Heart left ventricle (tissue), 16 donors: ENCODE measurements around the gene SMOC2. TPM values are rescaled to one million over a fixed set of nuclear protein-coding genes. Genes with fewer than 3 reads are reported as not detected.

Source experiments
- ATAC-seq, 4 donors: fragments of 200-7000 bp; cut with Tn5 transposase; one replicate each; pipeline ENCODE4 v1.9.1; 2020 to 2022; ENCODE audit warnings: moderate library complexity in 4 of 4, mild to moderate bottlenecking in 3 of 4, moderate number of reproducible peaks in 1 of 4
- DNase-seq, 5 donors: peaks; one replicate each; pipeline ENCODE4 v3.0.0-alpha.2; 2020
- H3K27ac ChIP-seq, 12 donors: fragments of 200-600 bp; sonication (generic) in 4 of 12; one replicate each; pipeline versions ENCODE4 v1.5.0 to v1.8.0; 2016 to 2022; ENCODE audit warnings: mild to moderate bottlenecking in 2 of 12
- H3K27me3 ChIP-seq, 9 donors: fragments of 200-600 bp; sonication (generic) in 2 of 9; one replicate each; pipeline versions ENCODE4 v1.5.1 to v1.8.0; 2016 to 2022; ENCODE audit warnings: mild to moderate bottlenecking in 3 of 9
- H3K36me3 ChIP-seq, 9 donors: fragments of 200-600 bp; sonication (generic) in 2 of 9; one replicate each; pipeline versions ENCODE4 v1.5.0 to v1.8.0; 2018 to 2022; ENCODE audit warnings: mild to moderate bottlenecking in 2 of 9
- H3K4me1 ChIP-seq, 12 donors: fragments of 200-600 bp; sonication (generic) in 4 of 12; one replicate each; pipeline versions ENCODE4 v1.5.0 to v1.8.0; 2016 to 2022; ENCODE audit warnings: mild to moderate bottlenecking in 3 of 12
- H3K4me3 ChIP-seq, 12 donors: fragments of 200-600 bp; sonication (generic) in 4 of 12; one replicate each; pipeline versions ENCODE4 v1.5.0 to v1.8.0; 2017 to 2022; ENCODE audit warnings: mild to moderate bottlenecking in 9 of 12, moderate library complexity in 4 of 12
- H3K9me3 ChIP-seq, 12 donors: fragments of 200-600 bp; sonication (generic) in 4 of 12; one replicate each; pipeline versions ENCODE4 v1.5.0 to v1.8.0; 2016 to 2022; ENCODE audit warnings: mild to moderate bottlenecking in 1 of 12
- CTCF ChIP-seq, 12 donors: fragments of 200-600 bp; sonication (generic) in 4 of 12; IDR thresholded peaks; one replicate each; pipeline versions ENCODE4 v1.5.0 to v1.8.0; 2018 to 2022; ENCODE audit warnings: antibody characterized with exemption in 12 of 12, mild to moderate bottlenecking in 5 of 12
- POLR2A ChIP-seq, 2 donors: fragments of 450-650 bp; IDR thresholded peaks; one replicate each; pipeline ENCODE4 v1.6.1; 2017; ENCODE audit warnings: antibody characterized with exemption in 2 of 2, mild to moderate bottlenecking in 2 of 2, moderate library complexity in 2 of 2
- WGBS, 4 donors: extraction: QIAGEN DNeasy Blood & Tissue Kit in 2 of 4; methylation state at CpG; one replicate each; pipeline versions ENCODE4 v1.1.5 to v1.1.7; 2013 to 2018; 5-methylcytosine and 5-hydroxymethylcytosine counted together
- intact Hi-C, 10 donors: fragments of 100-400 bp; cut with DNase I; formaldehyde crosslinking; loops; one replicate each; pipeline versions ENCODE4 v1.11.1 to v1.14.2; 2022
- polyA plus RNA-seq, 2 donors: library from polyadenylated mRNA; stranded (reverse); fragments of 200-250 nt; gene quantifications; one replicate each; pipeline ENCODE4 v1.2.3, GENCODE V29; 2013
- total RNA-seq, 9 donors: library from RNA; depleted of rRNA in 2 of 9; stranded (reverse); fragments of >200 nt in 2 of 9; fragmentation: NEBNext Ultra II Directional in 3 of 9; extraction: Animal tissue kit (Norgen Biotek cat#: 25700) in 3 of 9; gene quantifications; one replicate each; pipeline versions ENCODE4 v1.1.0 to v1.2.4, GENCODE V29; 2016 to 2023
- donor health status: ischemic (EF 13 %, LVEDD 7.1; RV severe dilation, severe dysfunction).
- donor health status: healthy with polysubstance abuse.
- donor health status: DM: no; HTN: yes; CAD: no.
- donor health status: DM: no; HTN: no; CAD: no.
- donor health status: ischemic (EF 25% LVEDD 6.9; RV normal size, moderate dysfunction).
- donor health status: ischemic (EF 25% LVEDD 5.7; RV mildly dilated, moderate dysfunction).
- donor health status: healthy.
- donor health status: DM: yes; HTN: yes; CAD: no.
- donor health status: ischemic (EF 35%, LVEDD 5.7; RV mildly dilated, moderate dysfunction).
- donor health status: nonischemic (EF 11% LVEDD 7.7; RV severe dilation, severe dysfunction).
- donor health status: DM: yes; HTN: yes; CAD: no.
- donor health status: PGD.
- donor health status: ischemic (EF 29% LVEDD 5.4; RV normal size, mild dysfunction).
- donor health status: nonischemic (EF 23%, LVEDD 6.1; RV moderate dilation, normal function).

Gene SMOC2
- total and polyA plus RNA-seq, 11 donors = 5.9 to 44.2 (median 15.7) TPM

- no peak overlapping the region for H3K27ac ChIP-seq
- peak in 1 of 4 donors; percentile 8 for ATAC-seq
These were observed 114.1 kb downstream of the SMOC2 start for GRCh38 chr6:168554898-168555617.

GRCh38 chr6:168555618-168556273 lies 114.8 kb downstream of the SMOC2 start:
- no peak overlapping the region for H3K27ac ChIP-seq
- 94 to 96% (median 96%) methylated on average over 24 to 41 of the region's 41 CpGs for WGBS, 4 donors
- no peaks in the 10 kb centered on the region for H3K9me3 ChIP-seq
- peaks cover 0 to 11% (median 0%) of the 10 kb centered on the region in 12 donors for H3K4me1 ChIP-seq
- TF ChIP-seq POLR2A (IDR thresholded peaks at IDR 0.05) = no peak
- TF ChIP-seq CTCF (IDR thresholded peaks at IDR 0.05) = no peak
- H3K36me3 ChIP-seq = peaks cover 0 to 11% (median 0%) of the 10 kb centered on the region in 9 donors
- DNase-seq (no peak), ATAC-seq (peak in 1 of 4 donors; percentile 16)
- no peak overlapping the region for H3K4me3 ChIP-seq
- intact Hi-C loops = no loop called here
- no peaks in the 10 kb centered on the region for H3K27me3 ChIP-seq

More at GRCh38 chr6:168554898-168555617, 114.1 kb downstream of the SMOC2 start:
- Histone ChIP-seq H3K9me3 (no peaks in the 10 kb centered on the region), H3K27me3 (no peaks in the 10 kb centered on the region), H3K36me3 (peaks cover 0 to 11% (median 0%) of the 10 kb centered on the region in 9 donors), H3K4me1 (peaks cover 0 to 10% (median 0%) of the 10 kb centered on the region in 12 donors), H3K4me3 (no peak overlapping the region)
- no peak for DNase-seq
- intact Hi-C loops = no loop called here
- 87 to 90% (median 88%) methylated on average over 31 to 33 of the region's 33 CpGs for WGBS, 4 donors
- TF ChIP-seq CTCF (IDR thresholded peaks at IDR 0.05) = no peak
- no peak for TF ChIP-seq POLR2A (IDR thresholded peaks at IDR 0.05)

DNA sequence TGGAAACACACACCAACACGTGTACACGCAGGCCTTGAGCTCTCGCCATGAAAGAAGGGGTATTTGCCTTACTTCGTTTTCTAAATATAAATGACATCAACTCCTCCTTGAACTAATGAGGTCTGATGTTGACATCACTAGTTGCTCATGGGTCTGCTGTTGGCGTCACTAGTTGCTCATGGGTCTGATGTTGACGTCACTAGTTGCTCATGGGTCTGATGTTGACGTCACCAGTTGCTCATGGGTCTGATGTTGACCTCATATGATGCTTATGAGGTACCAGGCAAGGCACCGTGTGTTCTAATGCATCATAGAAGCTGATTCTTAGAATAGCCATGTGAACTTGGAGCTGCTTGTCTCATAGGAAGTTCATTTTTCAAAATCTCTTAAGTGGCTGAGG lies 116.5 kb downstream of the SMOC2 start:
- intact Hi-C loops = no loop called here
- WGBS, 4 donors = 91 to 93% (median 92%) methylated on average over 8 of the region's 8 CpGs
- H3K27ac ChIP-seq = no peak overlapping the region

More for the DNA sequence above, 116.5 kb downstream of the SMOC2 start:
- Histone ChIP-seq H3K36me3 (peaks cover 0 to 3% (median 0%) of the 10 kb centered on the region in 9 donors), H3K9me3 (no peaks in the 10 kb centered on the region), H3K27me3 (no peaks in the 10 kb centered on the region), H3K4me3 (no peak overlapping the region), H3K4me1 (peaks cover 0 to 11% (median 0%) of the 10 kb centered on the region in 12 donors)
- ATAC-seq = no peak
- DNase-seq = no peak
- TF ChIP-seq POLR2A (IDR thresholded peaks at IDR 0.05) = no peak
- TF ChIP-seq CTCF (IDR thresholded peaks at IDR 0.05) = no peak
